NCI-H82 treated with DMSO at 0.1 percent for 48 hours (cell line): Measurements from ENCODE around the gene NOP10.
"Not testable (repeated sequence)": the region's sequence is repeated elsewhere in the genome, so short reads cannot be mapped to it uniquely, and the experiment has no call there.

Experiments
- DNase-seq: peaks from one replicate; lab custom pipeline; 2025; ENCODE audit not compliant: unreplicated experiment; lab: John Stamatoyannopoulos, UW

The NOP10 gene

GRCh38 chr15:34342737-34343575 is at the start of gene NOP10, which contains the start of gene NUTM1:
Gene NOP10, minus strand, starts transcription at chr15:34343136. Its CDS starts 63 bp downstream, at chr15:34343073.
Gene NUTM1, plus strand, starts transcription at chr15:34343315. Its CDS starts 382 bp downstream, at chr15:34343697.
- peak; percentile 80 for DNase-seq

DNA sequence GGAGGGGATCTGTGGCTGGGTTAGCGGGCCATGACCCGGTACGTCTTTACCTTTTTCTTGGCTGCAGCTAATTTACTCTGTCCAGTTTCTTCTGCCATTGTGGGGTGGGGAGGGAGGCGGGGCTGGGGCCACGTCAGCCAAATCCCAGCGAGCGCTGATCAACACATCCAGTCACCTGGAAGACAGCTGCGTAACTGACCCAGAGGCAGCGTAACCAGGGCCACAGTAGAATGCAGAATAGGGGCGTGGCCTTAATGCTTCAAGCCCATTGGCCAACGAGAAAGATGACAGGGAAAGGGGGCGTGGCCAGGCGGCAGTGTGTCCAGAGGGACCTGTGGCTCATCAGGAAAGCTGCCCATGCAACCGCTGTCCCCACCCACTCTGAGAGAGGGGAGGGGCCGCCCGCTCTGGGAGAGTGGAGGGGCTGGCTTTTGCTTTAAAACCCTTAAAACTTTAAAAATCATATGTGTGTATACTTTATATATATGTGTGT is 46.7 kb upstream of the NOP10 start:
- not testable (repeated sequence) for DNase-seq

- DNase-seq: not testable (repeated sequence)
Measured at GRCh38 chr15:34381829-34382521, 39.0 kb upstream of the NOP10 start.

DNA sequence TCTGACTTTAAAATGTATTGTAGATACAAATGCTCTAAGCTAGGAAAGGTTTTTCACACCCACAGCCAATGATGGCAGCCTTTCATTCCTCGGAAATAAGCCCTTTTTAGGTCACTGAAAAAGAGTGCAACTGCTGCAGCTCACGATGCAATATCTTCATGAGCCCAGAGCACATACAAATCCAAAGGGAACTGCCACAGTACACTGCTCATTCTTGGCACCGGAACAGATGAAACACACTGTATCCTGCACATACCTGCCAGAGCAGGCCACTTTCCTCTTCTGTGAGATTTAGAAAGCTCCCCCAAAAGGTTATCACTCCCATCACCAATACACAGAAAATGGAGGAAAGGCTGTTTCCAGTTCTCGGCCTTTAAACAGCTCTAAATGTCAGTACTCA is 37.6 kb upstream of the NOP10 start:
- not testable (repeated sequence) for DNase-seq

DNA sequence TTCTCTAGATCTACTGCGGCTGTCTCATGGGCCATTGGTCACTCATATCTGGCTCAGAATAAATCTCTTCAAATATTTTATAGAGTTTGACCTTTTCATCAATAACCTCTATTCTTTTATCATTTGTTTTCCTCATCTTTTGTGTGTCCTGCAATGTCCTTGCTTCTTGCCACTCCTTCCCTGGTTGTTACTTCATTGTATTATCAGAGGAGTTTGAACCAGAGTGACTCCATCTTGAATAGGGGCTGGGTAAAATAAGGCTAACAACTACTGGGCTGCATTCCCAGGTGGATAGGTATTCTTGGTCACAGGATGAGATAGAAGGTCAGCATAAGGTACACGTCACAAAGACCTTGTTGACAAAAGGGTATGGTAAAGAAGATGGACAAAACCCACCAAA is 33.9 kb upstream of the NOP10 start:
- no peak for DNase-seq

DNA sequence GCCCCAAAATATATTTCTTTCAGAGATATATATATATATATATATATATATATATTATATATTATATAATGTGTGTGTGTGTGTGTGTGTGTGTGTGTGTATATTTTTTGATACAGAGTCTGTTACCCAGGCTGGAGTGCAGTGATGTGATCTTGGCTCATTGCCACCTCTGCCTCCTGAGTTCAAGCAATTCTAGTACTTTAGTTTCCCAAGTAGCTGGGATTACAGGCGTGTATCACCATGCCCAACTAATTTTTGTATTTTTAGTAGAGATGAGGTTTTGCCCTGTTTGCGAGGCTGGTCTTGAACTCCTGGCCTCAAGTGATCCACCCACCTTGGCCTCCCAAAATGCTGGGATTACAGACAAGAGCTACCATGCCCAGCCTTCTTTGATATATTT is 32.6 kb upstream of the NOP10 start:
- not testable (repeated sequence) for DNase-seq

DNA sequence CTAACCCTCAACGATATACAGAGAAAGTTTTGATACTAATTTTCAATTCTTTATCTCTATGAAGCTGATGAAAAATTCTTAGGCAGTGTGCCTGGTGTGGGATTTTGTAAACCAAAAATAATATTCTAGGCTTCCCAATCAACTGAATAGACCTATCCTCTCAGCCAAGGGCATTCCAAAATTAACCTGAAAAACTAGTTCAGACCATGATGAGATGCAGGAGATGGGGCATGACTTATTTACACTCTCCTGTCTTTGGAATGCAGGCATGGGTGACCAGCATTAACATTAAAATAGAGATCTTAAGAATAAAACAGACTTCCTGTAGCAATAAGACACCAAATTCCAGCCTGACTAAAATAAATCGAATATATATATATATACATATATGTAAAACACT is 31.9 kb upstream of the NOP10 start:
- no peak for DNase-seq

DNA sequence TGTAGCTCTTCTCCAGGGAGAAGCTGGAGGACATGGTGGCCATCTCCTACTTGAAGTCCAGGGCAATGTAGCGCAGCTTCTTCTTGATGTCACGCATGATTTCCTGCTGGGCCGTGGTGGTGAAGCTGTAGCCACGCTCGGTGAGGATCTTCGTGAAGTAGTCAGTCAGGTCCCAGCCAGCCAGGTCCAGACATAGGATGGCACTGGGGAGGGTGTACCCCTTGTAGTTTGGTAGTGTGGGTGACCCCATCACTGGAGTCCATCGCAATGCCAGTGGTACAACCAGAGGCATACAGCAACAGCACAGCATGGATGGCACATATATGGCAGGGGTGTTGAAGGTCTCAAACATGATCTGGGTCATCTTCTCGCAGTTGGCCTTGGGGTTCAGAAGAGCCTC is 31.0 kb upstream of the NOP10 start:
- no peak for DNase-seq

DNA sequence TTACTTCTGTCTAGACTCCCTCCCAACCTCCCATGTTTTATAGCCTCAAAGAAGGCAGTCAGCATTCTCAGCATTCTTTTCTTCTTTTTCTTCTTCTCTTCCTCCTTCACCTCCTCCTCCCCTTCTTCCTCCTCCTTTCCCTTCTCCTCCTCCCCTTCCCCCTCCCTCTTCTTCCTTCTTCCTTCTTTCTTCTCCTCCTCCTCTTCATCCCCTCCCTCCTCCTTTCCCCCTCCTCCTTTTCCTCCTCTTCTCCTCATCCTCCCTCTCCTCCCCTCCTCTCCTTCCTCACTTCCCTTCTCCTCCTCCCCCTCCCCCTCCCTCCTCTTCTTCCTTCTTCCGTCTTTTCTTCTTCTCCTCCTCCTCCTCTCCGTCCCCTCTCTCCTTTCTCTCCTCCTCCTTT is 27.7 kb upstream of the NOP10 start:
- DNase-seq: no peak

GRCh38 chr15:34370129-34370528 is 27.2 kb upstream of the NOP10 start:
- no peak for DNase-seq

DNA sequence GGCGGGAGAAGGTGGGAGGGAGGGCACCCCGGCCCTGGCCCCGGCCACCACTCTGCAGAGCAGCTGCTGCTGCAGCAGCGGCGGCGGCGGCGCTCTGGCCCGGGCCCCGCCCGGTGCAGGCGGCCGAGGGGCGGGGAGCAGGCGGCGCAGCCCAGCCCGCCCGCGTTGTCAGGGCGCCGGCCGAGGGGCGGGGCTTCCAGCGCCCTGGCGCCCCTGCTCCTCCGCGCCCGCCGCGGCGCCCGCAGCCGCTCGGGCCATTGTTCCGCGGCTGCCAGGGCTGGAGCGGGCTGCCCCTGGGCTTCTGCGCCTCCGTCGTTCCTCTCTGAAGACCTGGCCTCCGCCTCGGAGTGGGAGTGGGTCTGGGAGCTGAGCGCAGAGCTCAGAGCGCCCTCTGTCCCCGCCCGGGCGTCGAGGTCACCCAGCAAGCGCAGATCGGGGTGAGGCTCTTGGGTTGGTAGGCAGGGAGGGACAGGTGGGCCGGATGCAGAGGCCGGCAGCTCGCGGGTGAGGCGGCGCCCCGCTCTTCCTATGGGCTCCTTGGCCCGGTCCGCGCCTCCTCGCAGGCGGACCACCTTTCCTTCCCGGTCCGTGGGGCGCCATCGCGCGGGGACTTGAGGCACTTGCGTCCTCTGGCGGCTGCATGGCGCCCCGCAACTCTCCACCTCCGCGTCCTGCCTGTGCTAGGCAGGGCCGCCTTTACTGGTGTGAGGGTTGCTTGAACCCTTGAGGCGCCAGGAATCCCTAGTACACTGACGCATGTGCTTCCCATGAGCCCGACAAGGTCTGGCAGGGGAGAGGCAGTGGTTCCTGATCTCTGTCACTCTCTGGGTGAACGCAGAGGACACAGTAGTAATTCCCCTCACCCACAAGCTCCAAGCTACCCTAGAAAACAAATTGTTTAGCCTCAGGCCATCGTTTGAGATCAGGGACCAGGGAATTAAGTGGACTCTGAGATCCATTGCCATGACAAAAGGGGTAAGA is 24.5 kb upstream of the NOP10 start, which contains the start of gene LPCAT4:
Gene LPCAT4 (minus strand): TSS at position 96 of the 981 bp plus-strand sequence. CDS start 96 bp downstream, outside the sequence.
- DNase-seq: peak; percentile 61

GRCh38 chr15:34366271-34367065 is 23.5 kb upstream of the NOP10 start:
- DNase-seq: peak; percentile 26

GRCh38 chr15:34365836-34366235 is 22.9 kb upstream of the NOP10 start:
- DNase-seq: no peak

DNA sequence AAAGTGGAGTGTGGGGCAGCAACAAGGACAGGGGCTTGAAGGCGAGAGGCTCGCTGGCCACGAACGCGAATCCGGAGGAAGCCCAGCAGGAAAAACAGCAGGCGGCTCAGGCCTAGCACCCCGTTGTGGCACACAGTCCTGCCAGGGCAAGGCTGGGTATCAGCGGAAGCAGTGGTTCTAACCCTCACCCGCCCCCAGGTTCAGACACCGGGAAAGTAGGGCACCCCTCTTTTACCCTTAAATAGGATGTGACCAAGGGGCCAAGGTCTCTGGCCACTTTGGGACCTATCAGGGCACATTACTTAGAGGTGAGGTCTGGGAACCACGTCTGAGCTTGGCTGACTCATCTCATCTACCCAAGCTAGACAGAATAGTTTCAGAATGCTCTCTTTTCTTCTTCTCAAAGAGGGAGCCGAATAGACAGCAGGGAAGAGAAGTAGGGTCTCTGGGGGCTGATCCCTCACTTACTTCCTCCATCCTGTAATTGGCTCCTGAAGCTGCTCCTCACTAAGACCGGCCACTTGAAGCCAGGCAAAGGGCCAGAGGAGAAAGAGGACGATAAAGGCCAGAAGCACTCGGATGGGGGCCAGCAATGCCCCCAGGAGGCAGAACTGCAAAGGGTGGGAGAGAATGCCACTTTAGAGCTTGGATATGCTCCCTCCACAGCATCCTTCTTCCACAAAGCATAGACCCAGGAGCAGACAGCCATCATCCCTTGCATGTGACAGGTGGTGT is 22.3 kb upstream of the NOP10 start:
- no peak for DNase-seq

GRCh38 chr15:34364041-34364440 is 21.1 kb upstream of the NOP10 start:
- DNase-seq: no peak

DNA sequence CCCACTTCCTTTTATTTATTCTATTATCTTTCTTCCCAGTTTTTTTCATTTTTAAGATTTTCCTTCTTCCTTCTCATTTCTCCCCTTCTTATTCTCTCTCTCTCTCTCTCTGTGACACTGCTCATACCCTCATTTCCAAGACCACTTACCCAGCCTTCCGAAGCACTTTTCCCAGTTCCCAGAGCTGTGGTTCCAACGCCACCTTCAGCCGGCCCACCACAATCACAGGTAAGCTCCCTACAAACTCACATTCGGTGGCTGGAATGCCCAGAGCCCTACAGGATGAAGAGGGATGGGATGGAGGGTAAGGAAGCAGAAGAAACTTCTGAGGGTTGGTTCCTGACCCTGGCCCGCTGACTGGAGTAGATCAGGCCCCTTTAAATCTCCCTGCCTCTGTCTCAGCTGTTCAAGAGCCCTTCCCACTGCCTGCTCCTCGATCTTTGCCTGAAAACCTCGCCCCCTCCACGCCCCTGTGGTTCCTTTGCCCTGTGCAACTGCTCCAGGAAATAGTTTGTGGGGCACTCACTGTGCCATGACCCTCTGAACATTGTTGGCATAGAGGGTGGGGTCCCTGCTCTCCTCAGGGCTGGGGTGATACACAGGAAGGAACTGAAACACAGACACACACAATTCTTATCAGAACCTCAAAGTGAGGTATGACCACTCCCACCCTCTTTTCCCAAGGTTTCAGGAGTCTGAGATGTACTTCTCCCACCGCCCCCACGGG is 19.3 kb upstream of the NOP10 start:
- no peak for DNase-seq

DNA sequence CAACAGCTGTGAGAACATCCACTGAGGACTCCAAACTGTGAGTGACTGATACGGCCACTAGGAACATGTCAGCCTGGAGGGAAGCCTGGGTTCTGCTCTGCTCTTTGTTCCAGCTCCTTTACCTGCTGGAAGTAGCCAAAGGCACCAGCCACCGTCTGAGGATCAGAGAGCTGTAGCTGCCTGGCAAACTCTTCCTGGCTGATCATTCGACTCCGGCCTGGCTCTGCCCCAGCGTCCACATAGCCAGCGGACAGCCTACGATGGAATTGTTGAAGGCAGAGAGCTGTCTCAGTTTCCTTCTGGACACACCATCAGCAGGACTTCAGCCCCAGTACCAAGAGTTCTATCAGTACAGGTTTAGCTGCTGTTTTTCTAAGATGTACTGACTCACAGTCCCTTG is 18.3 kb upstream of the NOP10 start:
- no peak for DNase-seq

GRCh38 chr15:34360298-34360697 is 17.4 kb upstream of the NOP10 start:
- DNase-seq: no peak

- DNase-seq: no peak
Measured at GRCh38 chr15:34359416-34359815, 16.5 kb upstream of the NOP10 start.
